ENCODE data around the gene IGSF9B.

IGSF9B gene

GRCh38 chr11:133955945-133956421, 785 bp downstream of the IGSF9B start (continued):
- TF ChIP-seq CREB5 (CRISPR knock-in tag; IDR thresholded peaks at IDR 0.05; ENCODE audit: low read depth), result no peak
- TF ChIP-seq ZNF70 (CRISPR knock-in tag; IDR thresholded peaks at IDR 0.05), result no peak
- no peak for TF ChIP-seq OSR1 (CRISPR knock-in tag; IDR thresholded peaks at IDR 0.05)

- no peak for ATAC-seq
- TF ChIP-seq SNAI2 (CRISPR knock-in tag; IDR thresholded peaks at IDR 0.05) (no peak), ZNF8 (CRISPR knock-in tag; IDR thresholded peaks at IDR 0.05) (no peak), POU6F1 (CRISPR knock-in tag; IDR thresholded peaks at IDR 0.05; ENCODE audit: borderline replicate concordance, low read depth) (no peak), PATZ1 (CRISPR knock-in tag; IDR thresholded peaks at IDR 0.05; ENCODE audit: borderline replicate concordance) (no peak), TOX (CRISPR knock-in tag; IDR thresholded peaks at IDR 0.05; ENCODE audit: borderline replicate concordance) (no peak), ZFP30 (CRISPR knock-in tag; IDR thresholded peaks at IDR 0.05) (no peak), BACH2 (CRISPR knock-in tag; IDR thresholded peaks at IDR 0.05; ENCODE audit: borderline replicate concordance) (no peak), OSR1 (CRISPR knock-in tag; IDR thresholded peaks at IDR 0.05) (no peak), ZNF565 (CRISPR knock-in tag; conservative IDR thresholded peaks at IDR 0.05; ENCODE audit: low read depth) (no peak), ZFP3 (CRISPR knock-in tag; IDR thresholded peaks at IDR 0.05) (no peak), CSRNP3 (CRISPR knock-in tag; IDR thresholded peaks at IDR 0.05) (no peak), ZC3H10 (CRISPR knock-in tag; IDR thresholded peaks at IDR 0.05) (no peak), TCF4 (CRISPR knock-in tag; IDR thresholded peaks at IDR 0.05; ENCODE audit: borderline replicate concordance) (no peak), PPARA (CRISPR knock-in tag; IDR thresholded peaks at IDR 0.05; ENCODE audit: borderline replicate concordance) (no peak), CREB5 (CRISPR knock-in tag; IDR thresholded peaks at IDR 0.05; ENCODE audit: low read depth) (no peak), RARB (CRISPR knock-in tag; IDR thresholded peaks at IDR 0.05) (no peak), ESRRG (CRISPR knock-in tag; IDR thresholded peaks at IDR 0.05) (no peak), CSDC2 (CRISPR knock-in tag; IDR thresholded peaks at IDR 0.05) (no peak), ISL1 (CRISPR knock-in tag; IDR thresholded peaks at IDR 0.05) (no peak)
Measured at GRCh38 chr11:133955081-133955891, 1.5 kb downstream of the IGSF9B start.

GRCh38 chr11:133953999-133954398, 2.8 kb downstream of the IGSF9B start:
- TF ChIP-seq ZNF8 (CRISPR knock-in tag; IDR thresholded peaks at IDR 0.05) (no peak), TSHZ2 (CRISPR knock-in tag; IDR thresholded peaks at IDR 0.05) (no peak), SNAI2 (CRISPR knock-in tag; IDR thresholded peaks at IDR 0.05) (no peak), OSR1 (CRISPR knock-in tag; IDR thresholded peaks at IDR 0.05) (no peak), TCF4 (CRISPR knock-in tag; IDR thresholded peaks at IDR 0.05; ENCODE audit: borderline replicate concordance) (no peak), ESRRG (CRISPR knock-in tag; IDR thresholded peaks at IDR 0.05) (no peak), ARNTL (CRISPR knock-in tag; IDR thresholded peaks at IDR 0.05; ENCODE audit: borderline replicate concordance, low read depth) (no peak), ISL1 (CRISPR knock-in tag; IDR thresholded peaks at IDR 0.05) (no peak)
- ATAC-seq, result no peak
